Measurements from ENCODE around the gene SUGCT.
"Not testable (repeated sequence)": the region's sequence is repeated elsewhere in the genome, so short reads cannot be mapped to it uniquely, and the experiment has no call there.

SUGCT gene

GRCh38 chr7:40604601-40605438, 470.0 kb downstream of the SUGCT start:
- peaks cover 2% of the 10 kb centered on the region for H3K36me3 Mint-ChIP-seq
- no peak overlapping the region for H3K27ac Mint-ChIP-seq
- peaks cover 7% of the 10 kb centered on the region for H3K4me1 Mint-ChIP-seq
- no peaks in the 10 kb centered on the region for H3K27me3 Mint-ChIP-seq
- no peak overlapping the region for H3K4me3 Mint-ChIP-seq
- H3K9me3 Mint-ChIP-seq: no peaks in the 10 kb centered on the region

GRCh38 chr7:40608321-40609075, 473.7 kb downstream of the SUGCT start:
- Mint-ChIP-seq H3K9me3 (no peaks in the 10 kb centered on the region), H3K36me3 (peaks cover 1% of the 10 kb centered on the region), H3K27ac (no peak overlapping the region), H3K4me1 (no peaks in the 10 kb centered on the region), H3K4me3 (no peak overlapping the region), H3K27me3 (no peaks in the 10 kb centered on the region)

GRCh38 chr7:40610461-40610860, 475.7 kb downstream of the SUGCT start:
- H3K27me3 Mint-ChIP-seq: no peaks in the 10 kb centered on the region
- no peak overlapping the region for H3K27ac Mint-ChIP-seq
- H3K4me1 Mint-ChIP-seq: no peaks in the 10 kb centered on the region
- no peak overlapping the region for H3K4me3 Mint-ChIP-seq
- H3K36me3 Mint-ChIP-seq: peaks cover 1% of the 10 kb centered on the region
- H3K9me3 Mint-ChIP-seq: no peaks in the 10 kb centered on the region

GRCh38 chr7:40611095-40611871, 476.5 kb downstream of the SUGCT start:
- H3K27me3 Mint-ChIP-seq: no peaks in the 10 kb centered on the region
- no peaks in the 10 kb centered on the region for H3K4me1 Mint-ChIP-seq
- no peaks in the 10 kb centered on the region for H3K9me3 Mint-ChIP-seq
- no peak overlapping the region for H3K27ac Mint-ChIP-seq
- H3K4me3 Mint-ChIP-seq: no peak overlapping the region
- peaks cover 1% of the 10 kb centered on the region for H3K36me3 Mint-ChIP-seq

- peaks cover 1% of the 10 kb centered on the region for H3K36me3 Mint-ChIP-seq
- H3K27ac Mint-ChIP-seq: no peak overlapping the region
- H3K4me3 Mint-ChIP-seq: no peak overlapping the region
- no peaks in the 10 kb centered on the region for H3K27me3 Mint-ChIP-seq
- H3K4me1 Mint-ChIP-seq: no peaks in the 10 kb centered on the region
- no peaks in the 10 kb centered on the region for H3K9me3 Mint-ChIP-seq
Measured at GRCh38 chr7:40612298-40612697, 477.5 kb downstream of the SUGCT start.

- Mint-ChIP-seq H3K27ac (no peak overlapping the region), H3K9me3 (no peaks in the 10 kb centered on the region), H3K4me3 (no peak overlapping the region), H3K36me3 (no peaks in the 10 kb centered on the region), H3K27me3 (no peaks in the 10 kb centered on the region), H3K4me1 (no peaks in the 10 kb centered on the region)
Measured at GRCh38 chr7:40619647-40620046, 484.8 kb downstream of the SUGCT start.

- no peaks in the 10 kb centered on the region for H3K9me3 Mint-ChIP-seq
- no peaks in the 10 kb centered on the region for H3K4me1 Mint-ChIP-seq
- H3K27ac Mint-ChIP-seq: no peak overlapping the region
- no peak overlapping the region for H3K4me3 Mint-ChIP-seq
- no peaks in the 10 kb centered on the region for H3K36me3 Mint-ChIP-seq
- H3K27me3 Mint-ChIP-seq: no peaks in the 10 kb centered on the region
Measured at GRCh38 chr7:40621592-40621998, 486.8 kb downstream of the SUGCT start.

- H3K4me1 Mint-ChIP-seq: no peaks in the 10 kb centered on the region
- no peak overlapping the region for H3K4me3 Mint-ChIP-seq
- H3K27ac Mint-ChIP-seq: no peak overlapping the region
- no peaks in the 10 kb centered on the region for H3K9me3 Mint-ChIP-seq
- no peaks in the 10 kb centered on the region for H3K27me3 Mint-ChIP-seq
- no peaks in the 10 kb centered on the region for H3K36me3 Mint-ChIP-seq
Measured at GRCh38 chr7:40622941-40623501, 488.2 kb downstream of the SUGCT start.

GRCh38 chr7:40623863-40624262, 489.1 kb downstream of the SUGCT start:
- Mint-ChIP-seq H3K27me3 (no peaks in the 10 kb centered on the region), H3K4me1 (no peaks in the 10 kb centered on the region), H3K9me3 (no peaks in the 10 kb centered on the region), H3K4me3 (no peak overlapping the region), H3K27ac (no peak overlapping the region), H3K36me3 (no peaks in the 10 kb centered on the region)

GRCh38 chr7:40627361-40627760, 492.6 kb downstream of the SUGCT start:
- not testable (repeated sequence) for H3K27ac Mint-ChIP-seq, H3K4me1 Mint-ChIP-seq, H3K27me3 Mint-ChIP-seq, H3K9me3 Mint-ChIP-seq, H3K4me3 Mint-ChIP-seq, H3K36me3 Mint-ChIP-seq

- Mint-ChIP-seq H3K4me1 (no peaks in the 10 kb centered on the region), H3K9me3 (no peaks in the 10 kb centered on the region), H3K27ac (no peak overlapping the region), H3K4me3 (no peak overlapping the region), H3K36me3 (no peaks in the 10 kb centered on the region), H3K27me3 (no peaks in the 10 kb centered on the region)
Measured at GRCh38 chr7:40629891-40630290, 495.1 kb downstream of the SUGCT start.

GRCh38 chr7:40634118-40634517, 499.3 kb downstream of the SUGCT start:
- Mint-ChIP-seq H3K27me3 (peaks cover 2% of the 10 kb centered on the region), H3K36me3 (no peaks in the 10 kb centered on the region), H3K9me3 (no peaks in the 10 kb centered on the region), H3K4me3 (no peak overlapping the region), H3K27ac (no peak overlapping the region), H3K4me1 (no peaks in the 10 kb centered on the region)

- no peaks in the 10 kb centered on the region for H3K9me3 Mint-ChIP-seq
- H3K4me3 Mint-ChIP-seq: no peak overlapping the region
- no peak overlapping the region for H3K27ac Mint-ChIP-seq
- peaks cover 2% of the 10 kb centered on the region for H3K27me3 Mint-ChIP-seq
- H3K4me1 Mint-ChIP-seq: no peaks in the 10 kb centered on the region
- no peaks in the 10 kb centered on the region for H3K36me3 Mint-ChIP-seq
Measured at GRCh38 chr7:40638545-40639320, 503.9 kb downstream of the SUGCT start.

GRCh38 chr7:40640566-40640965, 505.8 kb downstream of the SUGCT start:
- Mint-ChIP-seq H3K36me3 (no peaks in the 10 kb centered on the region), H3K4me1 (peaks cover 6% of the 10 kb centered on the region)

GRCh38 chr7:40641701-40642100, 506.9 kb downstream of the SUGCT start:
- Mint-ChIP-seq H3K4me3 (no peak overlapping the region), H3K9me3 (no peaks in the 10 kb centered on the region)

More at GRCh38 chr7:40640566-40640965, 505.8 kb downstream of the SUGCT start:
- Mint-ChIP-seq H3K9me3 (no peaks in the 10 kb centered on the region), H3K27me3 (peaks cover 2% of the 10 kb centered on the region), H3K4me3 (no peak overlapping the region), H3K27ac (no peak overlapping the region)

More at GRCh38 chr7:40641701-40642100, 506.9 kb downstream of the SUGCT start:
- H3K27ac Mint-ChIP-seq: no peak overlapping the region
- peaks cover 6% of the 10 kb centered on the region for H3K4me1 Mint-ChIP-seq
- no peaks in the 10 kb centered on the region for H3K36me3 Mint-ChIP-seq
- H3K27me3 Mint-ChIP-seq: peaks cover 2% of the 10 kb centered on the region
